ENCODE results near the gene CD99L2.

CD99L2 gene

DNA sequence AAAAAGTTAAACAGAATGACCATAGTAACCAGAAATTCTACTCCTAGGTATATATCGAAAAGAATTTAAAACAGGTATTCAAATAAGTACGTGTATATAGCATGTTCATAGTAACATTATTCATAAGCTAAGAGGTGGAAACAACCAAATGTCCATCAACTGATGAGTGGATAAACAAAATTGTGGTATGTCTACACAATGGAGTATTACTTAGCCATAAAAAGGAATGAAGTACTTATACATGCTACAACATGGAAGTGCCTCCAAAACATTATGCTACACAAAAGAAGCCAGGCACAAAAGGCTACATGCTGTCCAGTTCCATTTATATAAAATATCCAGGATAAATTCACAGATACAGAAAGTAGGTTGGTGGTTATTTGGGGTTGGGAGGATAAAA, 76.5 kb downstream of the CD99L2 start:
- no peaks in the 10 kb centered on the region for H3K27me3 ChIP-seq (ENCODE audit: insufficient read depth, poor library complexity, severe bottlenecking)
- no peak overlapping the region for H3K4me3 ChIP-seq (ENCODE audit: severe bottlenecking)
- TF ChIP-seq CTCF (IDR thresholded peaks at IDR 0.05; ENCODE audit: poor library complexity, severe bottlenecking), result no peak
- H3K9me3 ChIP-seq (ENCODE audit: severe bottlenecking), result no peaks in the 10 kb centered on the region
- no peak for DNase-seq (ENCODE audit: low spot score)
- no peak overlapping the region for H3K27ac ChIP-seq (ENCODE audit: poor library complexity, severe bottlenecking)
- H3K4me1 ChIP-seq (ENCODE audit: insufficient read depth, poor library complexity, severe bottlenecking), result no peaks in the 10 kb centered on the region
- no peaks in the 10 kb centered on the region for H3K36me3 ChIP-seq (ENCODE audit: low read depth)
- ATAC-seq (ENCODE audit: low read depth), result no peak

DNA sequence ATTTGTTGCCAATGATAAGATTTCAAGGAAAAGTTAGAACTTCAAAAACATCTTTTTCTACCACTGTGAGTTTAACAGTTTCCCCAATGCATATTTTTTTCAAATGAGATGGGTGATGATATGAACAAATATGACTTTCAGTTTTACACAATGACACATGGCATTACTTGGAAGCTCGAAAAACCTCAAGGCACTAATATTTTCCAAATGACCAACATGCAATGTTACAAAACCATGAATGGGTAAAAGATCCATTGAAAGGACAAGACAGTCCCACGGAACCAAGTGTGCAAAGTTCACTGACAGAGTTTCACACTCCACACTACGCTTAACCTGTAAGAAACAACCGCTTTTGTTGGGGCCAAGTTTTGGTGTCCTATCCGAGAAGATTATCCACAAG, 84.5 kb downstream of the CD99L2 start:
- H3K27me3 ChIP-seq (ENCODE audit: insufficient read depth, poor library complexity, severe bottlenecking), result no peaks in the 10 kb centered on the region
- ATAC-seq (ENCODE audit: low read depth), result no peak
- no peak overlapping the region for H3K27ac ChIP-seq (ENCODE audit: poor library complexity, severe bottlenecking)
- no peak overlapping the region for H3K4me3 ChIP-seq (ENCODE audit: severe bottlenecking)
- no peak for DNase-seq (ENCODE audit: low spot score)
- no peaks in the 10 kb centered on the region for H3K9me3 ChIP-seq (ENCODE audit: severe bottlenecking)
- H3K4me1 ChIP-seq (ENCODE audit: insufficient read depth, poor library complexity, severe bottlenecking), result no peaks in the 10 kb centered on the region
- H3K36me3 ChIP-seq (ENCODE audit: low read depth), result no peaks in the 10 kb centered on the region
- no peak for TF ChIP-seq CTCF (IDR thresholded peaks at IDR 0.05; ENCODE audit: poor library complexity, severe bottlenecking)

GRCh38 chrX:150806827-150807226, 91.6 kb downstream of the CD99L2 start:
- ATAC-seq (ENCODE audit: low read depth) (no peak), DNase-seq (ENCODE audit: low spot score) (no peak)
- H3K4me3 ChIP-seq (ENCODE audit: severe bottlenecking), result no peak overlapping the region
- H3K36me3 ChIP-seq (ENCODE audit: low read depth), result no peaks in the 10 kb centered on the region
- H3K27ac ChIP-seq (ENCODE audit: poor library complexity, severe bottlenecking), result no peak overlapping the region
- H3K4me1 ChIP-seq (ENCODE audit: insufficient read depth, poor library complexity, severe bottlenecking), result no peaks in the 10 kb centered on the region
- H3K27me3 ChIP-seq (ENCODE audit: insufficient read depth, poor library complexity, severe bottlenecking), result no peaks in the 10 kb centered on the region
- no peak for TF ChIP-seq CTCF (IDR thresholded peaks at IDR 0.05; ENCODE audit: poor library complexity, severe bottlenecking)
- no peaks in the 10 kb centered on the region for H3K9me3 ChIP-seq (ENCODE audit: severe bottlenecking)

DNA sequence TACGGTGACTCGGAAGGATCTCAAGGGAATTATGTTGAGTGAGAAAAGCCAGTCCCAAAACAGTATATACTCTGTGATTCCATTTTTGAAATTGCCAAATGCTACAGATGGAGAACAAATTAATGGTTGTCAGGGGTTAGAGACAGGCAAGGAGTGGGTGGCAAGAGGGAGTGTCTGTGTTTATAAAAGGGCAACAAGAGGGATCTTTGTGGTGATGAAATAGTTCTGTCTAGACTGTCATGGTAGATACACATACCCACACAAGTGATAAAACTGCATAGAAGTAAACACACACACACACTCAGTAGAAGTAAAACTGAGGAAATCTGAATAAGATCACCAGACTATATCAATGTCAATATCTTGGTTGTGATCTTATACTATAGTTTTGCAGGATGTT, 92.7 kb downstream of the CD99L2 start:
- TF ChIP-seq CTCF (IDR thresholded peaks at IDR 0.05; ENCODE audit: poor library complexity, severe bottlenecking), result no peak
- no peaks in the 10 kb centered on the region for H3K9me3 ChIP-seq (ENCODE audit: severe bottlenecking)
- H3K27me3 ChIP-seq (ENCODE audit: insufficient read depth, poor library complexity, severe bottlenecking), result no peaks in the 10 kb centered on the region
- H3K4me3 ChIP-seq (ENCODE audit: severe bottlenecking), result no peak overlapping the region
- H3K27ac ChIP-seq (ENCODE audit: poor library complexity, severe bottlenecking), result no peak overlapping the region
- DNase-seq (ENCODE audit: low spot score) (no peak), ATAC-seq (ENCODE audit: low read depth) (no peak)
- no peaks in the 10 kb centered on the region for H3K36me3 ChIP-seq (ENCODE audit: low read depth)
- no peaks in the 10 kb centered on the region for H3K4me1 ChIP-seq (ENCODE audit: insufficient read depth, poor library complexity, severe bottlenecking)

DNA sequence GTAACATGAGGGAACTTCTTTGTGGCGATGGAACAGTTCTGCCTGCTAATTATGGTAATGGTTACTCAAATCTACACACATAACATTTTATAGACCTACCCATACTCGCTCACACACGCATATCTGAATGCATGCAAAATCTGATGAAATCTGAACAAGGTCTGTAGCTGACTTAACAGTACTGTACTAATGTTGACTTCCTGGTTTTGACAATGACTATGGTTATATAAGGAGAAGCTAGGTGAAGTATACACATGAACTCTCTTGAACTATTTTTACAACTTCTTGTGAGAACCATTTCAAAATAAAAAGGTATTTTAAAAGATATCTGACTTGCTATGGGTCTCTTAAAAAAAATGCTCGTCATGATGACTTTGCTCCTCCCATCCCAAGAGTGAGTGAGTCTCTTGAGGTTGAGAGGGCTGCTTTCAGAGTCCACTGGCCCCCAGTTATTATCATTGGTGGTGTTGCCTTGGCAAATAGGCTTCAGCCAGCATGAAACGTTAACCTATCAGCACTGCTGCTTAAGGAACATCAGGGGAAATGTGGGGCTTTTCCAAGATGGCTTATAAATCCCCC, 105.4 kb downstream of the CD99L2 start:
- Histone ChIP-seq H3K4me1 (ENCODE audit: insufficient read depth, poor library complexity, severe bottlenecking) (no peaks in the 10 kb centered on the region), H3K36me3 (ENCODE audit: low read depth) (no peaks in the 10 kb centered on the region), H3K4me3 (ENCODE audit: severe bottlenecking) (no peak overlapping the region), H3K9me3 (ENCODE audit: severe bottlenecking) (no peaks in the 10 kb centered on the region), H3K27me3 (ENCODE audit: insufficient read depth, poor library complexity, severe bottlenecking) (no peaks in the 10 kb centered on the region), H3K27ac (ENCODE audit: poor library complexity, severe bottlenecking) (no peak overlapping the region)
- DNase-seq (ENCODE audit: low spot score) (no peak), ATAC-seq (ENCODE audit: low read depth) (no peak)
- no peak for TF ChIP-seq CTCF (IDR thresholded peaks at IDR 0.05; ENCODE audit: poor library complexity, severe bottlenecking)
